A549 (cell line): Measurements from ENCODE around the gene GTF2F1. TPM values are rescaled to one million over a fixed set of nuclear protein-coding genes. Genes with fewer than 3 reads are reported as not detected.

ENCODE experiments used
- ATAC-seq, 2 experiments: fragments of 200-7000 bp in 1 of 2; fragments of >200 bp in 1 of 2; cut with Nextera tagmentation in 1 of 2; cut with Tn5 transposase in 1 of 2; 3 replicates each; pipeline versions ENCODE4 v1.8.0 to v1.9.1; 2018 to 2020; ENCODE audit warnings: mild to moderate bottlenecking in 1 of 2, moderate library complexity in 1 of 2
- CTCF ChIA-PET: fragments of 300-600 bp; sonication (Branson Sonifier 250); formaldehyde crosslinking; extraction: SDS; loops from one replicate; lab custom pipeline; 2021; ENCODE audit warnings: antibody characterized with exemption, inconsistent platforms; lab: Yijun Ruan, JAX
- POLR2A ChIA-PET: fragments of 350-600 bp; formaldehyde crosslinking; extraction: SDS; loops from one replicate; lab custom pipeline; 2021; ENCODE audit warnings: antibody characterized with exemption, inconsistent platforms; lab: Yijun Ruan, JAX
- DNase-seq, 2 experiments: peaks; one replicate each; pipeline versions ENCODE4 v3.0.0 to v3.0.0-alpha.2; 2011 to 2016; ENCODE audit warnings: low read depth in 1 of 2, low spot score in 1 of 2
- FAIRE-seq: peaks from 2 replicates; lab custom pipeline; 2011; peaks lifted over from hg19 to GRCh38; lab: Jason Lieb, UNC
- H3K27ac ChIP-seq, 2 experiments: fragments of >200 bp; sonication (Bioruptor Twin); formaldehyde crosslinking; 3 replicates each; pipeline ENCODE4 v1.5.1; 2016 to 2017
- H3K4me1 ChIP-seq: fragments of >200 bp; sonication (Bioruptor Twin); formaldehyde crosslinking; 3 replicates; pipeline ENCODE4 v1.6.1; 2016
- H3K4me2 ChIP-seq: fragments of >200 bp; sonication (Bioruptor Twin); formaldehyde crosslinking; 3 replicates; pipeline ENCODE4 v1.6.1; 2016
- H3K4me3 ChIP-seq: fragments of >200 bp; sonication (Bioruptor Twin); formaldehyde crosslinking; 3 replicates; pipeline ENCODE4 v1.5.1; 2016
- H3K9me3 ChIP-seq: fragments of >200 bp; sonication (Bioruptor Twin); formaldehyde crosslinking; 3 replicates; pipeline ENCODE4 v1.6.1; 2016
- BHLHE40 ChIP-seq: IDR thresholded peaks from 2 replicates; pipeline ENCODE4 v1.6.1; 2012; ENCODE audit warnings: low read depth, low read length, inconsistent platforms
- CBX2 ChIP-seq: fragments of 200-600 bp; sonication (generic); IDR thresholded peaks from 2 replicates; pipeline ENCODE4 v1.6.1; 2016; ENCODE audit warnings: low read depth, mild to moderate bottlenecking, borderline replicate concordance
- CEBPB ChIP-seq, 2 experiments: fragments of >200 bp in 1 of 2; sonication (Bioruptor Twin) in 1 of 2; formaldehyde crosslinking in 1 of 2; IDR thresholded peaks; 2 replicates each; pipeline ENCODE4 v1.6.1; 2012 to 2016
- ELK1 ChIP-seq: fragments of 150-350 bp; IDR thresholded peaks from 2 replicates; pipeline ENCODE4 v1.6.1; 2014; ENCODE audit warnings: low read depth, mild to moderate bottlenecking, low read length
- EP300 ChIP-seq, 2 experiments: fragments of >200 bp; sonication (Bioruptor Twin); formaldehyde crosslinking; IDR thresholded peaks; 2 replicates in 1 of 2; 3 replicates in 1 of 2; pipeline ENCODE4 v1.6.1; 2016 to 2017
- ESRRA ChIP-seq: fragments of 150-350 bp; IDR thresholded peaks from 2 replicates; pipeline ENCODE4 v1.6.1; 2014; ENCODE audit warnings: mild to moderate bottlenecking, low read length, borderline replicate concordance
- FOXS1 ChIP-seq: fragments of 250-450 bp; sonication (Bioruptor Pico); IDR thresholded peaks from 2 replicates; pipeline ENCODE4 v1.5.0; 2020; ENCODE audit warnings: mild to moderate bottlenecking, moderate library complexity
- GATA3 ChIP-seq: IDR thresholded peaks from 2 replicates; pipeline ENCODE4 v1.6.1; 2012; ENCODE audit warnings: borderline replicate concordance
- HEYL ChIP-seq: fragments of 250-450 bp; sonication (Bioruptor Pico); IDR thresholded peaks from 2 replicates; pipeline ENCODE4 v1.8.0; 2021; ENCODE audit warnings: mild to moderate bottlenecking, moderate library complexity
- HOXA7 ChIP-seq: fragments of 250-450 bp; sonication (Bioruptor Pico); IDR thresholded peaks from 2 replicates; pipeline ENCODE4 v1.5.0; 2020; ENCODE audit warnings: mild to moderate bottlenecking, moderate library complexity
- HOXB13 ChIP-seq: fragments of 250-450 bp; sonication (Bioruptor Pico); IDR thresholded peaks from 2 replicates; pipeline ENCODE4 v1.5.0; 2020; ENCODE audit warnings: low read depth, mild to moderate bottlenecking, moderate library complexity
- HOXB5 ChIP-seq: fragments of 250-450 bp; sonication (Bioruptor Pico); IDR thresholded peaks from 2 replicates; pipeline ENCODE4 v1.5.0; 2020; ENCODE audit warnings: mild to moderate bottlenecking, moderate library complexity
- JUN ChIP-seq, 2 experiments: fragments of >200 bp; sonication (Bioruptor Twin); formaldehyde crosslinking; IDR thresholded peaks; 2 replicates in 1 of 2; 3 replicates in 1 of 2; pipeline ENCODE4 v1.6.1; 2016 to 2017
- MAFK ChIP-seq: fragments of 450-650 bp; IDR thresholded peaks from 2 replicates; pipeline ENCODE4 v1.6.1; 2014; ENCODE audit not compliant: partially characterized antibody
- NFE2L2 ChIP-seq: fragments of 150-350 bp; conservative IDR thresholded peaks from 2 replicates; pipeline ENCODE4 v1.6.1; 2014; ENCODE audit warnings: low read length
- POLR2A ChIP-seq: IDR thresholded peaks from 2 replicates; pipeline ENCODE4 v1.6.1; 2012; ENCODE audit warnings: mild to moderate bottlenecking, low read length
- WGBS: methylation state at CpG from one replicate; pipeline ENCODE4 v1.1.6; 2017; ENCODE audit errors: missing lambda C conversion rate; 5-methylcytosine and 5-hydroxymethylcytosine counted together
- polyA plus RNA-seq, 4 experiments: library from polyadenylated mRNA; depleted of rRNA in 3 of 4; stranded (reverse); fragments of >200 nt; fragmentation: RNase III in 1 of 4; extraction: RNeasy Plus Mini Kit Qiagen cat#74134 plus additional on column Dnase treatment in 1 of 4; gene quantifications; 2 replicates in 3 of 4; 3 replicates in 1 of 4; pipeline ENCODE4 v1.2.3, GENCODE V29; 2011 to 2017
- TF ChIP-seq, protein P1 (sequence below): fragments of >200 bp; sonication (Bioruptor Twin); formaldehyde crosslinking; IDR thresholded peaks from 3 replicates; pipeline ENCODE4 v1.5.1; 2016
- TF ChIP-seq, protein P2 (sequence below): fragments of >200 bp; sonication (Bioruptor Twin); formaldehyde crosslinking; IDR thresholded peaks from 2 replicates; pipeline ENCODE4 v1.6.1; 2016

GTF2F1 gene
- polyA plus RNA-seq, 2 of the 4 experiments (the other 2 are of a cell fraction): 39.0 to 75.3 TPM

GRCh38 chr19:6374711-6375410 lies 18.1 kb downstream of the GTF2F1 start:
- ChIA-PET POLR2A (no interaction called here), CTCF (no interaction called here)
- Histone ChIP-seq H3K9me3 (no peaks in the 10 kb centered on the region), H3K4me1 (peaks cover 7% of the 10 kb centered on the region; the same call in 2 of the 3 replicates), H3K4me3 (no peak overlapping the region), H3K4me2 (no peak overlapping the region), H3K27ac (no peak overlapping the region)
- no peak for DNase-seq
- WGBS: 93% methylated on average over 13 of the region's 29 CpGs
- no peak for ATAC-seq
- no peak for FAIRE-seq
- TF ChIP-seq HOXB13 (CRISPR knock-in tag): no peak
- no peak for TF ChIP-seq CEBPB (IDR thresholded peaks at IDR 0.05)
- TF ChIP-seq BHLHE40: no peak
- no peak for TF ChIP-seq POLR2A
- no peak for TF ChIP-seq FOXS1 (CRISPR knock-in tag)
- TF ChIP-seq, all 56 proteins: peak for 0

- CTCF ChIA-PET: no interaction called here
These were observed 18.7 kb downstream of the GTF2F1 start for GRCh38 chr19:6374161-6374709.

GRCh38 chr19:6373813-6374108 lies 19.2 kb downstream of the GTF2F1 start:
- CTCF ChIA-PET: no interaction called here
- no peak for ATAC-seq
- peak overlapping the region; percentile 73 to 95 for H3K27ac ChIP-seq
- POLR2A ChIA-PET: no interaction called here
- no peak for FAIRE-seq
- H3K4me3 ChIP-seq: peak overlapping the region; percentile 49
- WGBS: 49% methylated on average over 4 of the region's 5 CpGs
- DNase-seq: no peak
- TF ChIP-seq NFE2L2 (no peak), HOXB5 (CRISPR knock-in tag) (no peak)
- no peaks in the 10 kb centered on the region for H3K9me3 ChIP-seq
- peaks cover 7% of the 10 kb centered on the region; the same call in 2 of the 3 replicates for H3K4me1 ChIP-seq
- H3K4me2 ChIP-seq: peak overlapping the region; percentile 95

More at GRCh38 chr19:6374161-6374709, 18.7 kb downstream of the GTF2F1 start:
- H3K4me2 ChIP-seq: peak overlapping the region; percentile 95
- POLR2A ChIA-PET: no interaction called here
- FAIRE-seq (no peak), ATAC-seq (no peak), DNase-seq (no peak)
- peak overlapping the region; percentile 73 to 95; a peak in 5 of 6 replicates for H3K27ac ChIP-seq
- TF ChIP-seq NFE2L2 (no peak), MAFK (no peak), ELK1 (no peak), HOXB5 (CRISPR knock-in tag) (no peak), CBX2 (no peak), HEYL (no peak), CEBPB (IDR thresholded peaks at IDR 0.05) (no peak), JUN (IDR thresholded peaks at IDR 0.05) (no peak), HOXA7 (CRISPR knock-in tag) (no peak), GATA3 (no peak), EP300 (IDR thresholded peaks at IDR 0.05) (no peak), ESRRA (no peak)
- TF ChIP-seq, protein P1, sequence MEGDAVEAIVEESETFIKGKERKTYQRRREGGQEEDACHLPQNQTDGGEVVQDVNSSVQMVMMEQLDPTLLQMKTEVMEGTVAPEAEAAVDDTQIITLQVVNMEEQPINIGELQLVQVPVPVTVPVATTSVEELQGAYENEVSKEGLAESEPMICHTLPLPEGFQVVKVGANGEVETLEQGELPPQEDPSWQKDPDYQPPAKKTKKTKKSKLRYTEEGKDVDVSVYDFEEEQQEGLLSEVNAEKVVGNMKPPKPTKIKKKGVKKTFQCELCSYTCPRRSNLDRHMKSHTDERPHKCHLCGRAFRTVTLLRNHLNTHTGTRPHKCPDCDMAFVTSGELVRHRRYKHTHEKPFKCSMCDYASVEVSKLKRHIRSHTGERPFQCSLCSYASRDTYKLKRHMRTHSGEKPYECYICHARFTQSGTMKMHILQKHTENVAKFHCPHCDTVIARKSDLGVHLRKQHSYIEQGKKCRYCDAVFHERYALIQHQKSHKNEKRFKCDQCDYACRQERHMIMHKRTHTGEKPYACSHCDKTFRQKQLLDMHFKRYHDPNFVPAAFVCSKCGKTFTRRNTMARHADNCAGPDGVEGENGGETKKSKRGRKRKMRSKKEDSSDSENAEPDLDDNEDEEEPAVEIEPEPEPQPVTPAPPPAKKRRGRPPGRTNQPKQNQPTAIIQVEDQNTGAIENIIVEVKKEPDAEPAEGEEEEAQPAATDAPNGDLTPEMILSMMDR: no peak
- TF ChIP-seq, protein P2, sequence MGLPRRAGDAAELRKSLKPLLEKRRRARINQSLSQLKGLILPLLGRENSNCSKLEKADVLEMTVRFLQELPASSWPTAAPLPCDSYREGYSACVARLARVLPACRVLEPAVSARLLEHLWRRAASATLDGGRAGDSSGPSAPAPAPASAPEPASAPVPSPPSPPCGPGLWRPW: no peak
- H3K9me3 ChIP-seq: no peaks in the 10 kb centered on the region
- 92% methylated on average over 18 of the region's 29 CpGs for whole genome bisulfite sequencing
- no peak overlapping the region; the same call in 2 of the 3 replicates for H3K4me3 ChIP-seq
- peaks cover 7% of the 10 kb centered on the region; the same call in 2 of the 3 replicates for H3K4me1 ChIP-seq
